Lower lobe of right lung (tissue), 2 donors: ENCODE measurements around the gene DMD. TPM values are rescaled to one million over a fixed set of nuclear protein-coding genes. Genes with fewer than 3 reads are reported as not detected.

Experiments used
- ATAC-seq, 2 donors: fragments of 200-7000 bp; cut with Tn5 transposase; one replicate each; pipeline ENCODE4 v1.9.1; 2020 to 2022; ENCODE audit warnings: mild to moderate bottlenecking in 2 of 2, moderate library complexity in 2 of 2
- DNase-seq: peaks from one replicate; pipeline ENCODE4 v3.0.0-alpha.2; 2020
- H3K27ac ChIP-seq: fragments of 200-600 bp; one replicate; pipeline ENCODE4 v1.8.0; 2022
- H3K27me3 ChIP-seq: fragments of 200-600 bp; one replicate; pipeline ENCODE4 v1.8.0; 2022; ENCODE audit warnings: low read depth
- H3K36me3 ChIP-seq: fragments of 200-600 bp; one replicate; pipeline ENCODE4 v1.8.0; 2022; ENCODE audit warnings: mild to moderate bottlenecking
- H3K4me1 ChIP-seq: fragments of 200-600 bp; one replicate; pipeline ENCODE4 v1.8.0; 2022
- H3K4me3 ChIP-seq: fragments of 200-600 bp; one replicate; pipeline ENCODE4 v1.8.0; 2022; ENCODE audit warnings: mild to moderate bottlenecking
- H3K9me3 ChIP-seq: fragments of 200-600 bp; one replicate; pipeline ENCODE4 v1.8.0; 2022
- intact Hi-C: fragments of 100-400 bp; cut with DNase I; formaldehyde crosslinking; loops from one replicate; pipeline ENCODE4 v1.11.0; 2022
- total RNA-seq: library from RNA; stranded (reverse); fragmentation: NEBNext Ultra II Directional; extraction: Animal tissue kit (Norgen Biotek cat#: 25700); gene quantifications from one replicate; pipeline ENCODE4 v1.2.1, GENCODE V29; 2021
- TF ChIP-seq, protein P1 (sequence below): fragments of 200-600 bp; IDR thresholded peaks from one replicate; pipeline ENCODE4 v1.8.0; 2022; ENCODE audit warnings: antibody characterized with exemption, mild to moderate bottlenecking
- donor health status: DM: no; HTN: yes; CAD: no; lungs with severe emphysema.

The DMD gene
- total RNA-seq, 1 donor from 2014 or later = 29.4 TPM

DNA sequence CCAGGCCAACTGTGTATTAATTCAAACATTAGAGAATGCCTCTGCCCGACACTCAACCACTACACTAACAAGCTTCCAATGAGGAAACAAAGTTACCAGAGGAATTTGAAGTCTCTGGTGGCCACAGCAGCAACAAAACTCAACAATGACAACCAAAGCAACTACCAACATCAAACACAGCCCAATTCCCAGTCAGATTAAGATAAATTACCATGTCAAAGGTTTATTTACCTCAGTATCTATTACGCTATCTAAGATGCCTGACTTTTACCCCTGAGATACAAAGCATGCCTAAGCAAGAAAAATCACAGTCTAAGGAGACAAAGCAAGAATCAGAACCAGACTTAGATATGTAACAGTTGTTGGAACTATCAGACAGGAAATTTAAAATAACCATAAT is 1909.4 kb downstream of the DMD start:
- Histone ChIP-seq H3K9me3 (no peaks in the 10 kb centered on the region), H3K27me3 (no peaks in the 10 kb centered on the region), H3K4me1 (no peaks in the 10 kb centered on the region), H3K4me3 (no peak overlapping the region), H3K27ac (no peak overlapping the region), H3K36me3 (no peaks in the 10 kb centered on the region)
- ATAC-seq (no peak), DNase-seq (no peak)
- TF ChIP-seq, protein P1, sequence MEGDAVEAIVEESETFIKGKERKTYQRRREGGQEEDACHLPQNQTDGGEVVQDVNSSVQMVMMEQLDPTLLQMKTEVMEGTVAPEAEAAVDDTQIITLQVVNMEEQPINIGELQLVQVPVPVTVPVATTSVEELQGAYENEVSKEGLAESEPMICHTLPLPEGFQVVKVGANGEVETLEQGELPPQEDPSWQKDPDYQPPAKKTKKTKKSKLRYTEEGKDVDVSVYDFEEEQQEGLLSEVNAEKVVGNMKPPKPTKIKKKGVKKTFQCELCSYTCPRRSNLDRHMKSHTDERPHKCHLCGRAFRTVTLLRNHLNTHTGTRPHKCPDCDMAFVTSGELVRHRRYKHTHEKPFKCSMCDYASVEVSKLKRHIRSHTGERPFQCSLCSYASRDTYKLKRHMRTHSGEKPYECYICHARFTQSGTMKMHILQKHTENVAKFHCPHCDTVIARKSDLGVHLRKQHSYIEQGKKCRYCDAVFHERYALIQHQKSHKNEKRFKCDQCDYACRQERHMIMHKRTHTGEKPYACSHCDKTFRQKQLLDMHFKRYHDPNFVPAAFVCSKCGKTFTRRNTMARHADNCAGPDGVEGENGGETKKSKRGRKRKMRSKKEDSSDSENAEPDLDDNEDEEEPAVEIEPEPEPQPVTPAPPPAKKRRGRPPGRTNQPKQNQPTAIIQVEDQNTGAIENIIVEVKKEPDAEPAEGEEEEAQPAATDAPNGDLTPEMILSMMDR = no peak
- intact Hi-C loops = no loop called here

GRCh38 chrX:31301203-31301602 is 1910.1 kb downstream of the DMD start:
- H3K27me3 ChIP-seq = no peaks in the 10 kb centered on the region
- intact Hi-C loops = no loop called here
- no peak overlapping the region for H3K4me3 ChIP-seq
- ATAC-seq (no peak), DNase-seq (no peak)
- TF ChIP-seq, protein P1 = no peak
- no peak overlapping the region for H3K27ac ChIP-seq
- no peaks in the 10 kb centered on the region for H3K4me1 ChIP-seq
- H3K36me3 ChIP-seq = no peaks in the 10 kb centered on the region
- H3K9me3 ChIP-seq = no peaks in the 10 kb centered on the region

DNA sequence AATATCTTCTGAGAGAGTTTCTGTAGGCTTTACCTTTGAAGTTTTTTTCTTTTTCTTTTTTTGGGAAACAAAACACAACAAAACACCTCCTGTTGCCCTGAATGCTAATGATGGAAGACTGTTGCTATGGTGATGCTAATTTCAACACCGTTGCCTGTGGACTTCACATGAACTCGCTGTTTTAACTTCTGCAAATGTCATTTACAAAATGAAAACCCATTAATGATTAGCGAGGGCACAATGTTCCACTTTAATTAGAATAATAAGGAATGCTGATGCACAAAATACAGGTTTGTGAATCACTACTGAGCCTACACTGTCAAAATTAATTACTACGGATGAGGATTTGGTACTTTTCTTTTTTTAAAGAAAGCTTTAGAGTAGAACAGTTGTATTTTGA is 1912.4 kb downstream of the DMD start:
- DNase-seq (no peak), ATAC-seq (no peak)
- Histone ChIP-seq H3K27me3 (no peaks in the 10 kb centered on the region), H3K27ac (no peak overlapping the region), H3K9me3 (no peaks in the 10 kb centered on the region), H3K4me3 (no peak overlapping the region), H3K36me3 (no peaks in the 10 kb centered on the region), H3K4me1 (no peaks in the 10 kb centered on the region)
- TF ChIP-seq, protein P1 = no peak
- intact Hi-C loops = no loop called here

- no peaks in the 10 kb centered on the region for H3K36me3 ChIP-seq
- no peak overlapping the region for H3K27ac ChIP-seq
- no peaks in the 10 kb centered on the region for H3K27me3 ChIP-seq
- intact Hi-C loops = no loop called here
- no peak overlapping the region for H3K4me3 ChIP-seq
- ATAC-seq = no peak
- TF ChIP-seq, protein P1 = no peak
- H3K4me1 ChIP-seq = no peaks in the 10 kb centered on the region
- H3K9me3 ChIP-seq = no peaks in the 10 kb centered on the region
- no peak for DNase-seq
Measured at GRCh38 chrX:31297881-31298280, 1913.5 kb downstream of the DMD start.

DNA sequence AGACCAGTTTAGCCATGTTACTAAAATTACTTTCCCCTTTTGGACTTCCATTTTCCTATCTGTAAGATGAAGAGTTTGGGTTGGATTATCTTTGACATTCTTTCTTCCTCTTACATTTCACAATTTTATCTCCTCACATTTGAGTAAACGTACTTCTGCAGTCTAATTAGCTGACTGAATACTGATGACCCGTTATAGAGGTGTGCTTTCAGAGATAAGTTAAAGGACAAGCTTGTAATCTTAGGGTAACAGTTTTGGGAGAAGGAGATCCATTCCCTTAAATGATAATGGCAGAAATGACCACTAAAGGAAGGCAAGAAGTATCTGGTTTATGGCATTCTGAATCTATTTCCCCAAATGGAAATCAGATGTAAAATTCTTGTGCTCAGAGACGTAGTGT is 1916.9 kb downstream of the DMD start:
- intact Hi-C loops = no loop called here
- no peak for DNase-seq
- Histone ChIP-seq H3K4me3 (no peak overlapping the region), H3K9me3 (no peaks in the 10 kb centered on the region), H3K36me3 (no peaks in the 10 kb centered on the region), H3K27me3 (no peaks in the 10 kb centered on the region), H3K27ac (no peak overlapping the region), H3K4me1 (no peaks in the 10 kb centered on the region)
- TF ChIP-seq, protein P1 = no peak
- ATAC-seq = no peak

- no peak for ATAC-seq
- H3K27ac ChIP-seq = no peak overlapping the region
- no peaks in the 10 kb centered on the region for H3K9me3 ChIP-seq
- H3K27me3 ChIP-seq = no peaks in the 10 kb centered on the region
- no peaks in the 10 kb centered on the region for H3K4me1 ChIP-seq
- TF ChIP-seq, protein P1 = peak; percentile 20
- intact Hi-C loops = no loop called here
- H3K36me3 ChIP-seq = no peaks in the 10 kb centered on the region
- no peak overlapping the region for H3K4me3 ChIP-seq
- no peak for DNase-seq
Measured at GRCh38 chrX:31293409-31293808, 1917.9 kb downstream of the DMD start.
